NT2/D1 (cell line): ENCODE measurements around the gene GRWD1.

ENCODE experiments used
- SUZ12 ChIP-seq: IDR thresholded peaks from 2 replicates; pipeline ENCODE4 v1.6.1; 2011; ENCODE audit not compliant: insufficient read length, insufficient read depth; ENCODE audit errors: extremely low read depth
- ZNF274 ChIP-seq: IDR thresholded peaks from 2 replicates; pipeline ENCODE4 v1.6.1; 2011; ENCODE audit warnings: mild to moderate bottlenecking, low read depth, low read length

DNA sequence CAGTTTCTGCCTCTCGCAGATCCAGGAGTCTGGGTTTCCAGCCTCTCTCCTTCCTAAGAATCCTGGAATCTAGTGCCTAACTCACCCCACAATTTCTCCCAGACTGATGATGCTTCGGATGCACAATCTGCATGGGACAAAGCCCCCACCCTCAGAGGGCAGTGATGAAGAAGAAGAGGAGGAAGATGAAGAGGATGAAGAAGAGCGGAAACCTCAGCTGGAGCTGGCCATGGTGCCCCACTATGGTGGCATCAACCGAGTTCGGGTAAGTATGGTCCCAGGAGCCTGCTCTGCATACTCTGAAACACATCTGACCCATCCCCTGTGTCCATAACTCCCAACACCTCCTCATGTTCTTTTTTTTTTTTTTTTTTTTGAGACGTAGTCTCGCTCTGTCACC is 796 bp downstream of the GRWD1 start:
- TF ChIP-seq ZNF274 (no peak), SUZ12 (no peak)
